PC-9 (cell line): ENCODE measurements around the gene ADGRG2. TPM values are rescaled to one million over a fixed set of nuclear protein-coding genes. Genes with fewer than 3 reads are reported as not detected.
A peak's percentile ranks its signal among the peaks of the same experiment; 100 is the strongest.

Experiments
- BruUV-seq: library from RNA; stranded (reverse); fragments of 400-500 nt; replicated peaks from 2 replicates; lab custom pipeline; 2021; lab: Mats Ljungman, UMichigan
- CTCF ChIA-PET: fragments of 300-600 bp; sonication (Branson Sonifier 250); formaldehyde crosslinking; loops from one replicate; lab custom pipeline; 2022; ENCODE audit warnings: antibody characterized with exemption; lab: Charles Lee
- POLR2A ChIA-PET: fragments of 300-600 bp; sonication (Branson Sonifier 250); formaldehyde crosslinking; loops from one replicate; lab custom pipeline; 2022; ENCODE audit warnings: antibody characterized with exemption; ENCODE audit not compliant: unreplicated experiment; lab: Charles Lee
- DNase-seq, 2 experiments: peaks; one replicate each; pipeline versions ENCODE4 v3.0.0 to v3.0.0-alpha.2; 2015 to 2022; ENCODE audit warnings: mixed read lengths in 1 of 2
- H2AFZ ChIP-seq: fragments of 200-600 bp; sonication (generic); 2 replicates; pipeline ENCODE4 v1.8.1; 2017; ENCODE audit warnings: antibody characterized with exemption
- H3F3A ChIP-seq: fragments of 200-600 bp; sonication (generic); 2 replicates; pipeline ENCODE4 v1.8.1; 2017; ENCODE audit warnings: antibody characterized with exemption, mild to moderate bottlenecking, low read depth; ENCODE audit not compliant: insufficient read depth
- H3K27ac ChIP-seq: fragments of 200-600 bp; sonication (generic); 2 replicates; pipeline ENCODE4 v1.6.1; 2016; ENCODE audit warnings: mixed run types
- H3K27me3 ChIP-seq: fragments of 200-600 bp; sonication (generic); 2 replicates; pipeline ENCODE4 v1.6.1; 2016; ENCODE audit warnings: low read depth, mixed run types; ENCODE audit not compliant: insufficient read depth
- H3K36me3 ChIP-seq: fragments of 200-600 bp; sonication (generic); 2 replicates; pipeline ENCODE4 v1.6.1; 2016; ENCODE audit warnings: low read depth, mixed run types
- H3K4me1 ChIP-seq: fragments of 200-600 bp; sonication (generic); replicated peaks from 2 replicates; pipeline ENCODE4 v1.6.1; 2016; ENCODE audit warnings: mixed run types; ENCODE audit not compliant: insufficient read depth
- H3K4me2 ChIP-seq: fragments of 200-600 bp; sonication (generic); 2 replicates; pipeline ENCODE4 v1.6.1; 2017; ENCODE audit warnings: mixed run types
- H3K4me3 ChIP-seq: fragments of 200-600 bp; sonication (generic); 2 replicates; pipeline ENCODE4 v1.6.1; 2016; ENCODE audit warnings: mixed run types
- H3K79me2 ChIP-seq: fragments of 200-600 bp; sonication (generic); 2 replicates; pipeline ENCODE4 v1.6.1; 2017; ENCODE audit warnings: low read depth, mixed run types
- H3K9me2 ChIP-seq: fragments of 200-600 bp; sonication (generic); 2 replicates; pipeline ENCODE4 v1.8.1; 2017; ENCODE audit warnings: mild to moderate bottlenecking; ENCODE audit not compliant: insufficient read depth
- H3K9me3 ChIP-seq: fragments of 200-600 bp; sonication (generic); 2 replicates; pipeline ENCODE4 v1.8.1; 2016; ENCODE audit warnings: low read depth; ENCODE audit not compliant: insufficient read depth
- H4K20me1 ChIP-seq: fragments of 200-600 bp; sonication (generic); 2 replicates; pipeline ENCODE4 v1.8.1; 2017; ENCODE audit not compliant: insufficient read depth
- CTCF ChIP-seq: fragments of 200-600 bp; sonication (generic); conservative IDR thresholded peaks from 2 replicates; pipeline ENCODE4 v1.6.1; 2017; ENCODE audit warnings: mixed run types, antibody characterized with exemption, mild to moderate bottlenecking, moderate library complexity
- EZH2 ChIP-seq: fragments of 200-600 bp; sonication (generic); IDR thresholded peaks from 2 replicates; pipeline ENCODE4 v1.8.0; 2017; ENCODE audit warnings: antibody characterized with exemption, low read depth
- intact Hi-C: fragments of 100-400 bp; cut with micrococcal nuclease; formaldehyde crosslinking; loops from one replicate; pipeline ENCODE4 v1.10.0; 2022; ENCODE audit not compliant: unreplicated experiment
- total RNA-seq: library from RNA; stranded (reverse); gene quantifications from 2 replicates; pipeline ENCODE4 v1.2.3, GENCODE V29; 2021

ADGRG2 gene
- total RNA-seq, 1 experiment from 2014 or later, result 0.22 TPM

- ChIA-PET CTCF (no interaction called here), POLR2A (interaction anchor here (0.6 to 0.9 kb wide), 2 partner anchors 10 to 61 kb away, joined by 3 to 4 read pairs; no protein-coding TSS in a partner anchor)
- no peak for TF ChIP-seq EZH2
- no peak for TF ChIP-seq CTCF
- no peak for DNase-seq
- peak overlapping the region; percentile 89 for H3K4me2 ChIP-seq
- no TSS peak for BruUV-seq
- H3K4me1 ChIP-seq, result peaks cover 14% of the 10 kb centered on the region
- H3K4me3 ChIP-seq, result peak overlapping the region; percentile 93
- peaks cover 39% of the 10 kb centered on the region for H3K79me2 ChIP-seq
- H3K27me3 ChIP-seq, result no peaks in the 10 kb centered on the region
- no peaks in the 10 kb centered on the region for H3F3A ChIP-seq
- H2AFZ ChIP-seq, result peak overlapping the region; percentile 77
- intact Hi-C loops, result loop anchor here (2.0 kb wide), 1 partner anchor 62 kb away; no protein-coding TSS in a partner anchor
- peak overlapping the region; percentile 76 for H3K27ac ChIP-seq
- no peaks in the 10 kb centered on the region for H3K9me2 ChIP-seq
- no peaks in the 10 kb centered on the region for H3K9me3 ChIP-seq
- no peaks in the 10 kb centered on the region for H4K20me1 ChIP-seq
- H3K36me3 ChIP-seq, result no peaks in the 10 kb centered on the region
Observed at GRCh38 chrX:18985186-18985435, 137.2 kb downstream of the ADGRG2 start.

- Histone ChIP-seq H3K4me2 (peak overlapping the region; percentile 89), H3K4me3 (peak overlapping the region; percentile 93), H3F3A (no peaks in the 10 kb centered on the region), H3K9me2 (no peaks in the 10 kb centered on the region), H3K9me3 (no peaks in the 10 kb centered on the region), H3K27me3 (no peaks in the 10 kb centered on the region), H2AFZ (peak overlapping the region; percentile 95), H3K27ac (peak overlapping the region; percentile 76), H4K20me1 (no peaks in the 10 kb centered on the region), H3K79me2 (peaks cover 39% of the 10 kb centered on the region), H3K4me1 (peaks cover 14% of the 10 kb centered on the region), H3K36me3 (no peaks in the 10 kb centered on the region)
- DNase-seq, result peak; percentile 72 to 85
- POLR2A ChIA-PET, result interaction anchor here (0.6 to 0.9 kb wide), 2 partner anchors 11 kb away, joined by 3 to 16 read pairs; no protein-coding TSS in a partner anchor
- intact Hi-C loops, result loop anchor here (2.0 kb wide), 1 partner anchor 62 kb away; no protein-coding TSS in a partner anchor
- TF ChIP-seq CTCF, result peak; percentile 52; the same call in 1 of the 2 replicates
- TF ChIP-seq EZH2, result no peak
- TSS peak; percentile 41 for BruUV-seq
- CTCF ChIA-PET, result no interaction called here
Observed at GRCh38 chrX:18984381-18985185, 137.7 kb downstream of the ADGRG2 start.

GRCh38 chrX:18983666-18984380 lies 138.4 kb downstream of the ADGRG2 start, which contains the start of gene PHKA2:
Gene PHKA2, minus strand, starts transcription at chrX:18984114. Its CDS starts 182 bp downstream, at chrX:18983932.
- CTCF ChIA-PET, result no interaction called here
- H3K9me2 ChIP-seq, result no peaks in the 10 kb centered on the region
- POLR2A ChIA-PET, result interaction anchor here (0.6 kb wide), 1 partner anchor 12 kb away, joined by 16 read pairs; no protein-coding TSS in a partner anchor
- no TSS peak for BruUV-seq
- no peaks in the 10 kb centered on the region for H3K9me3 ChIP-seq
- H4K20me1 ChIP-seq, result no peaks in the 10 kb centered on the region
- TF ChIP-seq CTCF (no peak), EZH2 (no peak)
- peaks cover 39% of the 10 kb centered on the region for H3K79me2 ChIP-seq
- H2AFZ ChIP-seq, result peak within 1 kb of the TSS; percentile 95
- H3F3A ChIP-seq, result no peaks in the 10 kb centered on the region
- peak within 1 kb of the TSS; percentile 76 for H3K27ac ChIP-seq
- peaks cover 14% of the 10 kb centered on the region for H3K4me1 ChIP-seq
- H3K4me2 ChIP-seq, result peak within 1 kb of the TSS; percentile 89
- intact Hi-C loops, result loop anchor here (2.0 kb wide), 1 partner anchor 63 kb away; no protein-coding TSS in a partner anchor
- H3K27me3 ChIP-seq, result no peaks in the 10 kb centered on the region
- no peaks in the 10 kb centered on the region for H3K36me3 ChIP-seq
- peak; percentile 43 to 68 for DNase-seq
- peak within 1 kb of the TSS; percentile 93 for H3K4me3 ChIP-seq
